GM12875 (cell line): ENCODE data around the gene SPDYE4.

ENCODE experiments used
- H3K4me3 ChIP-seq: one replicate; pipeline ENCODE4 v1.5.1; 2011; ENCODE audit warnings: low read depth, low read length, control low read depth
- TF ChIP-seq, protein P1 (sequence below): IDR thresholded peaks from 2 replicates; pipeline ENCODE4 v1.5.1; 2011; ENCODE audit warnings: low read depth, mild to moderate bottlenecking, control low read depth, inconsistent platforms, low read length, moderate library complexity, borderline replicate concordance; ENCODE audit not compliant: insufficient read depth

Gene SPDYE4

DNA sequence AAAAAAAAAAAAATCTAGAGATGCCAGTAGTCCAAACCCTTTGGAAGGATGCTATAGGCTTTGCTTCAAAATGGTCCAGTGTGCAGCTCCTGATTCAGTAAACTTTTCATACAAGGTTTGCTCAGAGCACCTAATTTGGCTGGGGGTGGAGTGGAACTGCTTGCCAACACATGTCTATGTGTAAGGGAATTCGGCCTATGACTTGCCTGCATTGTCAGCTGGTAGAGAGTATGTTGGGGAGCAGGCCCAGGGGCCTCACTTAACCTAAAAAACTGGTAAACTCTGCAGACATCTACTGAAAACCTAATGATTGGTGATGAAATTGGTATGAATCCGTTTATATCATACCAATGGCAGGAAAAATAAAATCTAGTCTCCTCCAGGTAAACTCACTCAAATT lies 42.3 kb upstream of the SPDYE4 start:
- TF ChIP-seq, protein P1, sequence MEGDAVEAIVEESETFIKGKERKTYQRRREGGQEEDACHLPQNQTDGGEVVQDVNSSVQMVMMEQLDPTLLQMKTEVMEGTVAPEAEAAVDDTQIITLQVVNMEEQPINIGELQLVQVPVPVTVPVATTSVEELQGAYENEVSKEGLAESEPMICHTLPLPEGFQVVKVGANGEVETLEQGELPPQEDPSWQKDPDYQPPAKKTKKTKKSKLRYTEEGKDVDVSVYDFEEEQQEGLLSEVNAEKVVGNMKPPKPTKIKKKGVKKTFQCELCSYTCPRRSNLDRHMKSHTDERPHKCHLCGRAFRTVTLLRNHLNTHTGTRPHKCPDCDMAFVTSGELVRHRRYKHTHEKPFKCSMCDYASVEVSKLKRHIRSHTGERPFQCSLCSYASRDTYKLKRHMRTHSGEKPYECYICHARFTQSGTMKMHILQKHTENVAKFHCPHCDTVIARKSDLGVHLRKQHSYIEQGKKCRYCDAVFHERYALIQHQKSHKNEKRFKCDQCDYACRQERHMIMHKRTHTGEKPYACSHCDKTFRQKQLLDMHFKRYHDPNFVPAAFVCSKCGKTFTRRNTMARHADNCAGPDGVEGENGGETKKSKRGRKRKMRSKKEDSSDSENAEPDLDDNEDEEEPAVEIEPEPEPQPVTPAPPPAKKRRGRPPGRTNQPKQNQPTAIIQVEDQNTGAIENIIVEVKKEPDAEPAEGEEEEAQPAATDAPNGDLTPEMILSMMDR, result no peak
- no peak overlapping the region for H3K4me3 ChIP-seq

DNA sequence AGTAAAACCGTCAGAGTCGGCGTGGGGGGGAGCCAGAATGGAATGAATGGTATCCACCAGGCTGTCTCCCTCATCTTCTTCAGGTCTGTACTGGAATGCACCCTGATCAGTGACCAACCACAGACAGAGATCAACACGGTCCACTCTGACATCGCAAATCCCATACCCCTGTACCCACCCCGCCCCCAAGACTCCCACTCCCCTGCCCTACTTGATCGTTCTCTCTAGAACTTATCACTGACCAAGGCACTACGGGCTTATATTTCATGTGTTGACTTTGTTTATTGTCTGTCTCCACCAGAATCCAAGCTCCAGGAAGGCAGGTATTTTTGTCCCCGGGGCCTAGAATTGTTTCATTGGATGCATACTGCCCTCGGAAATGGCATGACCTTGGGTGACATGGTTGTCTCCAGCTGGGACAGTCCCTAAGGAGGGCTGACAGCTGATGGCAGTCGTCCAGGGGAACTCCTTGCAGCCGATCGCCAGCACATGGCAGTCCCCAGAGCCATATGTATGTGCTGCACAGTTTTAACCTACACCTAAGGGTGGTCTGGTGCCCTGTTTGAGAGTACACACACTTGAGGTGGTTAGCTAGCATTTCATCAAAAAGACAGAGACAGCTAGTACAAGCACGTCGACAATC lies 41.3 kb upstream of the SPDYE4 start:
- H3K4me3 ChIP-seq, result no peak overlapping the region
- TF ChIP-seq, protein P1, result no peak

- no peak within 1 kb of the TSS for H3K4me3 ChIP-seq
- TF ChIP-seq, protein P1, result no peak
Observed at GRCh38 chr17:8798846-8799569, 40.7 kb upstream of the SPDYE4 start, which contains the start of gene MFSD6L. TSS of gene MFSD6L (minus strand) at chr17:8799365. CDS start at chr17:8799120, 245 bp downstream.

DNA sequence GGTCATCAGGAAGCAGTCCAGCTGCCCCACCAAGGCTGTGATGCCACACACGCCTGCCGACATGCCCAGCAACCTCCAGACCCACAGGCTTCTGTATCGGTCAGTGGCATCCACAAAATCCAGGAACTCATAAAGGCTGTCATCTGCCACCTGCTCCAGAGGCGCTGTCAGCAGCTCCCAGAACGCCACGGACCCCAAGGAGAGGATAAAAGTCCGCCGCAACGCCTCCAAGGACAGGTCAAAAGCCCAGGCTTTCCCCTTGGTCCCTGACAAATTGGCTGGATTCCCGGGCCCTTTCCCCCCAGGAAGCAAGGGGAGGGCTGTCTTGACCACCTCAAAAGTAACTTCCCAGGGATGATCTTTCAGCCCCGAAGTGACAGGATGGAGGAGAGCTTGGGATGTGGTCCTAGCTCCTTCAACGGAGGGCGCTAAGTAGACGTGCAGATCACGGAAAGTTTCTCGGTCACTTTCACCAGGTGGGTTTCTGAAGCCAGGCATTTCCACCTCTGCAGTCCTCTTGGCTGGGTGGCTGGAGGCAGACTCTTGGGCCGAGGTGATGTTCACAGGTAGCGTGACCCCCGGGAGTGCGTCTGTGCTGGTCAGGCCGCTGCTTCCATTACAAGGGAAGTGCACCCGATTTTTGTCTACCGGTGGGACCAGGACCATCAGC lies 40.0 kb upstream of the SPDYE4 start:
- no peak overlapping the region for H3K4me3 ChIP-seq

DNA sequence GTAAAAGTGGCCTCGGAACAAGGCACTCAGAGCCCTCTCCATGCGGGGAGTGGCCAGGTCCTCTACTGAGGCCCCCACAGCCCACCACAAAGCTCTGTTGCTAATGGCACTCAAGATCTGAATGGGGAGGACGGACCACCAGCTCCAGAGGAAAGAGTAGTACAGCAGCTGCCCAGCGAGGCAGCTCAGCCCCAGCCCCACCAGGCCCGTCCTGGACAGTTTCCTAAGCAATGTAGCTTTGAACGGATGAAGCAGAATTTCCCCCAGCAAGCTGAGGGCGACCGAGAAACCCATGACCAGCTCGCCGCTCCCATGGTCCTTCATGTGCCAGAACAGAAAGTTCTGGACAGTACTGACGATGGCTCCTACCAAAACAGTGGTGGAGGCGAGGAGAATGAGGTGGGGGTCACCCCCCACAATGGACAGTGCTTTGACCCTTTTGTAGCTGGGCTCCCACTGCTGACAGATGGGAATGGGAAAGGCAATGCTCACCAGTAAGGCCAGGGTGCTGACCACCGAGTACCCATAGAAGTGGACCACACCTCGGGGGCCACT lies 39.4 kb upstream of the SPDYE4 start:
- no peak overlapping the region for H3K4me3 ChIP-seq
- TF ChIP-seq, protein P1, result no peak

More for the DNA sequence above, 40.0 kb upstream of the SPDYE4 start:
- TF ChIP-seq, protein P1, result no peak

GRCh38 chr17:8794636-8795035 lies 36.3 kb upstream of the SPDYE4 start:
- TF ChIP-seq, protein P1, result no peak
- H3K4me3 ChIP-seq, result no peak overlapping the region

DNA sequence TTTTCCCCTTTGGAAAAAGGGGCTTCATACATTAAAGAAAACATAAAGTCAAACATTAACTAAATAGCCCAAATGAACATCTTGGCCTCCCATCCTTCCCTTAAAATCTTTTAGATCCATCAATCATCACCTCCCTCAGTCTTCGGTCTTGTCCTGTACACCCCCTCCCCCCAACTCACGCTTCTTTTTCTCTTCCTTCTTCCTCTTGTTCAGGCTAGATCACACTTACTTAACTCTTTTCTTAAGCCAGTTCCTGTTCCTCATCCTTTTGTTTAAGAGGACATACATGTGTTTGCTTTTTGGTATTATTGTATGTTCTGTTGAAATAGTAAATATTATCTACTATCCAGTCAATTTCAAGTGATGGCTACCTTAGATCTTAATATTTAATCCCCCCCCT lies 35.3 kb upstream of the SPDYE4 start:
- TF ChIP-seq, protein P1, result no peak
- no peak overlapping the region for H3K4me3 ChIP-seq
